OCI-LY3 (cell line): Measurements from ENCODE around the gene GPR146.

Source experiments
- H2AFZ ChIP-seq: fragments of 200-600, 300-600 bp; shearing (Covaris generic); 2 replicates; pipeline ENCODE4 v1.6.0; 2014; ENCODE audit warnings: antibody characterized with exemption, low read depth, low read length
- H3K27ac ChIP-seq: fragments of 200-600, 300-600 bp; sonication (generic); 2 replicates; pipeline ENCODE4 v1.5.1; 2014; ENCODE audit warnings: mild to moderate bottlenecking, low read length, moderate library complexity, mixed read lengths
- H3K27me3 ChIP-seq: fragments of 200-600, 300-600 bp; sonication (generic); 2 replicates; pipeline ENCODE4 v1.6.1; 2014; ENCODE audit warnings: low read depth, low read length, mixed read lengths
- H3K36me3 ChIP-seq: fragments of 200-600, 300-600 bp; sonication (generic); replicated peaks from 2 replicates; pipeline ENCODE3; 2014; ENCODE audit warnings: low read depth, low read length, mixed read lengths
- H3K4me1 ChIP-seq: fragments of 300-600, 200-600 bp; sonication (generic); 2 replicates; pipeline ENCODE4 v1.6.1; 2014; ENCODE audit warnings: low read length, mixed read lengths
- H3K4me2 ChIP-seq: fragments of 200-600, 300-600 bp; sonication (generic); 2 replicates; pipeline ENCODE4 v1.6.1; 2014; ENCODE audit warnings: low read length, mixed read lengths
- H3K4me3 ChIP-seq: fragments of 300-600, 200-600 bp; sonication (generic); 2 replicates; pipeline ENCODE4 v1.5.1; 2014; ENCODE audit warnings: antibody characterized with exemption, mild to moderate bottlenecking, low read length, moderate library complexity
- H3K79me2 ChIP-seq: fragments of 300-600, 200-600 bp; shearing (Covaris generic); 2 replicates; pipeline ENCODE4 v1.6.1; 2014; ENCODE audit warnings: mild to moderate bottlenecking, low read length, mixed read lengths
- H3K9ac ChIP-seq: fragments of 300-600, 200-600 bp; shearing (Covaris generic); 2 replicates; pipeline ENCODE4 v1.6.0; 2014; ENCODE audit warnings: mild to moderate bottlenecking, low read length, moderate library complexity
- H3K9me3 ChIP-seq: fragments of 200-600, 300-600 bp; shearing (Covaris generic); 2 replicates; pipeline ENCODE4 v1.6.1; 2014; ENCODE audit warnings: low read length, mixed read lengths; ENCODE audit not compliant: insufficient read depth
- H4K20me1 ChIP-seq: fragments of 200-600, 300-600 bp; sonication (generic); 2 replicates; pipeline ENCODE4 v1.6.1; 2016; ENCODE audit warnings: low read length, mixed read lengths; ENCODE audit not compliant: insufficient read depth
- CTCF ChIP-seq: fragments of 200-600, 300-600 bp; sonication (generic); IDR thresholded peaks from 2 replicates; pipeline ENCODE4 v1.5.1; 2014; ENCODE audit warnings: antibody characterized with exemption, low read length, low read depth
- EZH2phosphoT487 ChIP-seq: fragments of 200-600 bp; shearing (Covaris generic); IDR thresholded peaks from 2 replicates; pipeline ENCODE4 v1.6.1; 2018; ENCODE audit warnings: antibody characterized with exemption, mixed run types, low read depth

The GPR146 gene

DNA sequence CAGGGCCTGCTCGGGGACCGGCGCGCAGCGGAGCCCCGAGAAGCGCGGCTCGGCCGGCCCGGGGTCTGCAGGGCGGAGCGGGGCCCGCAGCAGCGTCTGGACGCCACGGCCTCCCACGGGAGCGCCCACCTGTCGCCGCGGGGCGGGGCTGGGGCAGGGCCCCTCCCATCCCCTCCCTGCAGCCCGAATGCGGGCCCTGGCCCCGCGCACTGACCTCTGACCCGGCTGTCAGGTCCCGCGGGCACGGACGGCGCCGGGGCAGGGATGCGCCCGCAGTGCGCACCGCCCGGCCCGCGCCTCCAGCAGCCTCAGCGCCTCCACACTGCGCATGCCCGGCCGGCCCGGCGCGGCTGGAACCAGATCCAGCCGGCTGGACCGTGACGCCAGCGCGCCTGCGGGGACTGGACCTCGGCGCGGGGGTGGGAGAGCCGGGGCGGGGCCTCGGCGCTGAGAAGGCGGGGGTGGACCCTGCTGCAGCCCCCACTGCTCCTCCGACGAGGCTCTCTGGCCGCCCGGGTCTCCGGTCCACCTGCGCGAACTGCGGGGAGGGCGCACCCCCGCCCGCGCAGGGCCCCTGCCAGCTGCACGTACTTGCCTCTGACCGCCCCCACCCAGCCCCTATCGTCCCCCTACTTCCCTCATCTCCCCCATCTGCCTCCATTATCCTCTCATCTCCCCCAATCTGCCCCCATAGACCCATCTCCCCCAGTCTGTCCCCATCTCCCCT, 16.1 kb upstream of the GPR146 start:
- Histone ChIP-seq H3K4me3 (peak overlapping the region; percentile 77), H3K9me3 (no peaks in the 10 kb centered on the region), H3K27me3 (no peaks in the 10 kb centered on the region), H3K9ac (peak overlapping the region; percentile 73), H3K4me1 (peaks cover 59% of the 10 kb centered on the region), H3K27ac (peak overlapping the region; percentile 35), H2AFZ (no peak overlapping the region), H3K79me2 (peaks cover 23% of the 10 kb centered on the region), H4K20me1 (peaks cover 12% of the 10 kb centered on the region; the same call in 1 of the 2 replicates), H3K4me2 (peak overlapping the region; percentile 74), H3K36me3 (peaks cover 10% of the 10 kb centered on the region)
- TF ChIP-seq EZH2phosphoT487 (no peak), CTCF (no peak)

- Histone ChIP-seq H2AFZ (no peak overlapping the region), H3K9me3 (no peaks in the 10 kb centered on the region), H3K4me3 (peak overlapping the region; percentile 77), H3K4me1 (peaks cover 51% of the 10 kb centered on the region), H3K36me3 (peaks cover 10% of the 10 kb centered on the region), H3K4me2 (peak overlapping the region; percentile 74), H3K27ac (peak overlapping the region; percentile 35), H4K20me1 (peaks cover 5% of the 10 kb centered on the region; the same call in 1 of the 2 replicates), H3K9ac (peak overlapping the region; percentile 73), H3K27me3 (no peaks in the 10 kb centered on the region), H3K79me2 (peaks cover 17% of the 10 kb centered on the region)
- no peak for TF ChIP-seq EZH2phosphoT487
- TF ChIP-seq CTCF, result no peak
Measured at GRCh38 chr7:1028775-1029636, 15.3 kb upstream of the GPR146 start.

DNA sequence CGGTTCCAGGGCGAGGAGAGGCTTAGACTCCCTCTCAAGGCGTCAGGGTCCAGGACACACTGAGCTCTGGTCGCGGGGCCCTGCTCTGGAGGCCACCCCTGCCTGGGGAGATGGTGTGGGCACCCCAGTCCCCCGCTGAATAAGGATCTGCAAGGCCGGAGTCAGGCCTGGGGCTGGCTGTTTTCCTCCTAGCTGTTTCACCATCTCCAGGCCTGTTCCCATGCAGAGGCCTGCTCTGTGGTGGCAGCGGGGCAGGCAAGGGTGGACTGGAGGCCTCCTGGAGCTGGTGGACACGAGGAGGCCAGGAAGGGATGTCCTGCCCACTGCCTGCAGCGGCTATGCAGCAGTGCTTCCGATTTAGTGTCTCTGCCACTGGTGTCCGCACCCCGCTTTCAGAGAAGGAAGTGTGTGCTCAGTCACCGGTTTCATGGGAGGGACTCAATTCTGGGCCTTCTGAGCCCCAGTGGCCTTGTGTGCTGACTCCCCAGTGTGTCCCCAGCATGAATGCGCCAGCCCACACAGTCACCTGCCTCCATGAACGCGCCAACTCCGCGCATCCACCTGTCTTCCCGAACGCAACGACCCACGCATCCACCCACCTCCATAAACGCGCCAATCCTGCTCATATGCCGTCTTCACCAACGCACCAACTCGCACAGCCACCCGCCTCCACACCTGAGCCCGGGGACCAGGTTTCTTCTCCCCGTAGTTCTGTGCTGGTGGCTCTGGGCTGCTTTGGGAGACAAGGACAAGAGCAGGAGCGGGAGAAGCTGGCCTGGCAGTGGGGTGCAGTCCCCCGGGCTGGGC, 14.5 kb upstream of the GPR146 start:
- H4K20me1 ChIP-seq, result peaks cover 3% of the 10 kb centered on the region; the same call in 1 of the 2 replicates
- H2AFZ ChIP-seq, result no peak overlapping the region
- H3K79me2 ChIP-seq, result peaks cover 17% of the 10 kb centered on the region
- no peaks in the 10 kb centered on the region for H3K27me3 ChIP-seq
- no peak overlapping the region for H3K27ac ChIP-seq
- peak overlapping the region; percentile 74; the same call in 1 of the 2 replicates for H3K4me2 ChIP-seq
- no peak overlapping the region for H3K4me3 ChIP-seq
- H3K36me3 ChIP-seq, result peaks cover 10% of the 10 kb centered on the region
- no peak overlapping the region for H3K9ac ChIP-seq
- TF ChIP-seq EZH2phosphoT487 (no peak), CTCF (no peak)
- peaks cover 43% of the 10 kb centered on the region for H3K4me1 ChIP-seq
- H3K9me3 ChIP-seq, result no peaks in the 10 kb centered on the region
